Measurements from ENCODE around the gene FOXR1.
"Not testable (repeated sequence)": the region's sequence is repeated elsewhere in the genome, so short reads cannot be mapped to it uniquely, and the experiment has no call there.

Gene FOXR1

GRCh38 chr11:118998388-118998717 is 26.8 kb downstream of the FOXR1 start:
- no peak for DNase-seq

- DNase-seq: no peak
Observed at GRCh38 chr11:118998822-118999221, 27.3 kb downstream of the FOXR1 start.

DNA sequence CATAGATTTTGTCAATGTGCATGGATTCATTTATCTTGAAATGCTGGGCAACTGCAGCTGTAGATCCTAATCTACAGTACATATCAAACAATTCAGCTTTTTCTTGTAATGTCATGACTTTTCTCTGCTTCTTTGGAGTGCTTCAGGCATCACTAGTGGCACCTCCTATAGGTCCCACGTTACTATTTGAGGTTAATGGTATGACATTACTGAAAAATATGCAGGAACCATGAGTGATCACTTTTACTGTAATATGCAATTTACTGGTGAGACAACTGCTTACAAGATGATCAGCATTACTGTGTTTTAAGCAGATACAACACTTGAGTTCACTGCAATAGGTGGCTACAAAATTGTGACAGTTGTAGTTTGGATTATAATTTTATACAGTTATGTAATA is 29.3 kb downstream of the FOXR1 start:
- no peak for DNase-seq

DNA sequence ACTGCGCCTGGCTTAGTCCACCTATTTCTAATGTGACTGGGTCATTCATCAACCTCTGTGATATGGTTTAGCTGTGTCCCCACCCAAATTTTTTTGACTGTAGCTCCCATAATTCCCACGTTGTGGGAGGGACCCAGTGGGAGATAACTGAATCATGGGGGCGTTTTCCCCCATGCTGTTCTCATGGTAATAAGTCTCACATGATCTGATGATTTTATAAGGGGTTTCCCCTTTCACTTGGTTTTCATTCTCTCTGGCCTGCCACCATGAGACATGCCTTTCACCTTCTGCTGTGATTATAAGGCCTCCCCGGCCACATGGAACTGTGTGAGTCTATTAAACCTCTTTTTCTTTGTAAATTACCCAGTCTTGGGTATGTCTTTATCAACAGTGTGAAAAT is 35.1 kb downstream of the FOXR1 start:
- no peak for DNase-seq

GRCh38 chr11:119011476-119012053 is 40.0 kb downstream of the FOXR1 start:
- DNase-seq: no peak

DNA sequence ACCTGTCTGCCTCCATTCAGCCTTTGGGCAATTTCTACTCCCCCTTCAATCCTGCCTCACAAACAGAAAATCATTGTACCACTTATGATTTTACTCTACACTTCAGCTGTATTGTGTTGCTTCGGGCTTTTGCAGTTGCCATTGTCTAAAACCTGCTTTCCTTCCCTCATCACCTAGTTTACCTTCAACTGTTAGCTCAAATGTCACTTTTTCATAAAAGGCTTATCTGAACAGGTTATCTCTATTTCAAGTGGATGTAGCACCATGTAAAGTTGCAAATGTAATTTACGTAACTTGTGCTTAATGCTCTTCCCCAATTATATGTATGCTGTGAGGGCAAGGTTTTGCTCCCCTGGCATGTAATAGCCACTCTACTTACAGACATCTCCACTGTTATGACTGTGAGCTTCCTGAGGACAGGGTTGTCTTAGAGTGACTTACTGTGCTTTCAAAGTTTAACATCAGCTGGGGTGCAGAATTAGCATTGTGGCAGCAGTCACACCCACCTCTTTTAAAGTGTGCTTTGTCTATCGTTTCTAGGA is 41.1 kb downstream of the FOXR1 start:
- no peak for DNase-seq

GRCh38 chr11:119014209-119014924 is 42.8 kb downstream of the FOXR1 start:
- no peak for DNase-seq

GRCh38 chr11:119015054-119015611 is 43.6 kb downstream of the FOXR1 start:
- DNase-seq: no peak

GRCh38 chr11:119016216-119017009 is 44.9 kb downstream of the FOXR1 start:
- DNase-seq: no peak

- not testable (repeated sequence) for DNase-seq
Observed at GRCh38 chr11:119017377-119017776, 45.8 kb downstream of the FOXR1 start.

- peak; percentile 98 for DNase-seq
Observed at GRCh38 chr11:119018074-119018938, 46.7 kb downstream of the FOXR1 start, which contains the start of the genes RPS25 and TRAPPC4. Gene RPS25, minus strand, starts transcription at chr11:119018343. Its CDS starts 59 bp downstream, at chr11:119018284. Gene TRAPPC4, plus strand, starts transcription at chr11:119018766. Its CDS starts 30 bp downstream, at chr11:119018796.

DNA sequence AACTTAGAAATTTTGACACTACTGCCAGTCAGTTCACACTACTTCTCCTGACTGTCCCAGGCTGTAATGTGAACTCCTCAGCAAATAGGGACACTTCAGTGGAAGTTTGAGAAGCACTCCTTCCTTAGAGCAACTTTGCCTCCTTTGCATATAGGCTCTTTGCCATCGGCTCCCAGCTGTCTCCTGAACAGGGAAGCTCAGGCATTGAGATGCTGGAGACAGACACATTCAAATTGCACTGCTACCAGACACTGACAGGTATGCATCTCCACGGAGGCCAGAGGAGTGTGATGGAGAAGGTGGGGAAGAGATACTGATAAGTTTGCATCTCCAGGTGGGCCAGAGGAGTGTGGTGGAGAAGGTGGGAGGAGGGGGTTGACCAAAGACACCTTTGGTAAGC is 48.4 kb downstream of the FOXR1 start:
- no peak for DNase-seq

DNA sequence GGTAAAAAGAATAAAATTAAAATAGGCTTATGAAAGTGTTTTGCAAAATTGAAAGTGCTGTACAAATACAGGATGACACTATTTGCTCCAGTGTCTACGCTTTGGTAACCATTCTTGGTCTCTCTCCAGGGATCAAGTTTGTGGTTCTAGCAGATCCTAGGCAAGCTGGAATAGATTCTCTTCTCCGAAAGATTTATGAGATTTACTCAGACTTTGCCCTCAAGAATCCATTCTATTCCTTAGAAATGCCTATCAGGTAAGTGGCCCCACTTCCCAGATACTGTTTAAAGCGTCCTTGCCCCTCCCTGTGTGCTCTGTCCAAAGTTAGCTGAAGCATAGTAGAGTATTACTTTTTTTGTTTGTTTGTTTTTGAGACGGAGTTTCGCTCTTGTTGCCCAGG is 50.1 kb downstream of the FOXR1 start:
- DNase-seq: no peak

GRCh38 chr11:119023741-119024140 is 52.2 kb downstream of the FOXR1 start:
- DNase-seq: no peak

GRCh38 chr11:119024430-119025098 is 53.0 kb downstream of the FOXR1 start:
- no peak for DNase-seq

DNA sequence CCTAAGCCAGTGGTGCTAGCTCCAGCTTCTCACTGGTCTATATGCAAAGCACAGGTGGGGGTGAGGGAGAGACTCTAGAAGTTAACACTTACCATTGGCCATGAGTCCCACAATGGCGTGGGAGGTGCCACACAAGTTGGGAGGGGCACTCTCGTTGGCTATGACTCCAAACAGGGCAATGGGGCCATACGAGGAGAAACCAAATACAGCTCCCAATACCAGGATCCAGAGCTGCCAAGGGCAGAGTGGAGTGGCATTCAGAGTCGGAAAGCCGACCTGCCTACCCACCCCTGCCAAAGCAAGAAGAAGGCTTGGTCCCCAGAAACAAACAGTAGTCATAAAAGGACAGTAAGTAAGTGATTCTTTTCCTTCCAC is 53.5 kb downstream of the FOXR1 start:
- DNase-seq: no peak

DNA sequence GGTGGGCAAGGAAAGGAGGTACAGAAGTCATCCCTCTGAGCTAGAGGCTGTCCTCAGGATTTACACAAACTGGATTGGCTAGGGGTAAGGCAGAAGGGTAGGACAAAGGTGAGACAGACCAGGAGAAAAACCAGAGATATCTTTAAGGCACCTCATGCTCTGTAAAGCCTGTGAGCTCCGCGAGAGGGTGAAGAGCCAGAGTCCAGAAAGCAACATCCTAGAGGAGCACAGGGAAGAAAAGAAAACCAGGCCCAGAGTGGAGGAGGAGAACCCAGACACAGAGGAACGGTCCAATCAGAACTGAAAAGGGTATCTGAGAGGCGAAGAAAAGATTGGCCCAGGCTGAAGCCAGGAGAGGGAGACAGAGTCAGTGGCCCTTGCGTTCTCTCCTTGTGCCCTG is 54.0 kb downstream of the FOXR1 start:
- no peak for DNase-seq

DNA sequence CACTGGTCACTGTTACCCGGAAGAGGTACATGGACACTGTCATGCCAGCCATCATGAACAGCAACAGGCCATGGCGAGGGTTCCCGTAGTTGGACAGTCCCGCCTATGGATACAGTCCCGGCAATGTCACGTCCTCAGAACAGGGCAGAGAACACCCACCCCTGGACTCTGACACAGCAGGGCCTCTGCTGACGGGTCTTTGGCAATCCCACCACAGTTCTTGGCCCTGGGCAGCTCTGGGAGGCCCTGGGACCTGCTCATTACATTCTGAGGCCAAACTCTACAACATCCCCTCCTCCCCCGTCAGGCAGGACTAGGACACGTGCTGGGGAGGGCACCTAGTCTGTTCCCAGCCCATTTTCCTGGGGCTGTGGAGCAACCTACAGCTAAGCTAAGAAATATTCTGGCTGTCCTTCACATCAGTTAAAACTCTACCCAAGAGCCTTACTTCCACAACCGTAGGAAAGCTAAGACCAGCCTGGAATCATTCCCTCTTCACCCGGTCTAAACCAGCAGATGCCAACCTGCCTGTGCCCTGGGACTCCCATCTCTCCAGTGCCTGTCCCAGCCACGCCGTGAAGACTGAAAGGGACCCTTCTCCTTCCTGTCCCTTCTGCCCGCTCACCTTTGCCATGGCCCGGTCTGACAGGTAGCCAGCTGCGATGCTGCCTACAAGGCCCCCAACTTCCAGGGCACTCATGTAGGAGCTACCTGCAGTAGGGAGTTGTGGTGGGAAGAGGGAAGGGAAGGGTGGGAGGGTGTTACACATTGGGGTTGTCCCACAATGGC is 54.6 kb downstream of the FOXR1 start:
- no peak for DNase-seq

DNA sequence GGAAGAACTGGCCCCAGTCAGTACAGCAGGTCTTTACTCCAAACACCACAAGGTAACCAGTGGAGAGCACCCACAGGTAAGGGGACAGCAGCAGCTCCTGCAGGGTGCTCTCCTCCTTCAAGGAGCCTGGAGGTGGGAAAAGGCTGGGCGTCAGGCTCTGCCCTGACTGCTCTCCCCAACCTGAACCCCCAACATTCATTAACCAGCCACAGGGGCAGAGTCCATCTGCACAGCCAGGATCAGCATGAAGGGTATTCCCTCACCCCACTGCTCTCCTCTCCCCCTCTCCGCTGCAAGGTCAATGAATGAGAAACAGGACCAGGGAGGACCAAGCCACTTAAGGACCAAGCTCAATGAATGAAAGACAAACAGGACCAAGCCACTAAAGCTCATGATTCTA is 55.4 kb downstream of the FOXR1 start:
- no peak for DNase-seq

- no peak for DNase-seq
Observed at GRCh38 chr11:119027561-119028345, 56.2 kb downstream of the FOXR1 start.
